Fibroblast of skin of abdomen (primary cell): Measurements from ENCODE around the gene RPS6KA2.
A peak's percentile ranks its signal among the peaks of the same experiment; 100 is the strongest.

Source experiments
- DNase-seq: peaks from one replicate; pipeline ENCODE4 v3.0.0-alpha.2; 2013

The RPS6KA2 gene

GRCh38 chr6:166498661-166499349, 128.2 kb downstream of the RPS6KA2 start:
- DNase-seq: no peak

GRCh38 chr6:166498228-166498627, 128.8 kb downstream of the RPS6KA2 start:
- no peak for DNase-seq

GRCh38 chr6:166497087-166497899, 129.8 kb downstream of the RPS6KA2 start:
- DNase-seq: no peak

GRCh38 chr6:166496460-166496859, 130.6 kb downstream of the RPS6KA2 start:
- no peak for DNase-seq

GRCh38 chr6:166495487-166496314, 131.3 kb downstream of the RPS6KA2 start:
- no peak for DNase-seq

GRCh38 chr6:166494757-166495486, 132.1 kb downstream of the RPS6KA2 start:
- no peak for DNase-seq

DNA sequence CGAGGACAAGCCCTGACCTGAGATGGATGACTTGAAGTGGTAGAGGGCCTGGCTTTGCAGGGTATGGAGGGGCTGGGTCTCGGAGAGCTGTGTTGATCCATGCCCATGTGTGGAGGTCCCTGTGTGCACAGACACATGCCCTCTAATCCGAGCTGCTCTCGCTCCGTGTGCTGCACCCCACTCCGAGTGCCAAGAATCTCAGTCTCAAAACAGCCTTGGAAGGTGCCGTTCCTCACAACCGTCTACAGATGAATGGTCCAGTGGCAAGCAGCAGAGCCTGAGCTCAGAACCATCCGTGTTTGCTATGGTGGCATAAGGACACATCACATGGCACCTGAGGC, 133.0 kb downstream of the RPS6KA2 start:
- DNase-seq: no peak

DNA sequence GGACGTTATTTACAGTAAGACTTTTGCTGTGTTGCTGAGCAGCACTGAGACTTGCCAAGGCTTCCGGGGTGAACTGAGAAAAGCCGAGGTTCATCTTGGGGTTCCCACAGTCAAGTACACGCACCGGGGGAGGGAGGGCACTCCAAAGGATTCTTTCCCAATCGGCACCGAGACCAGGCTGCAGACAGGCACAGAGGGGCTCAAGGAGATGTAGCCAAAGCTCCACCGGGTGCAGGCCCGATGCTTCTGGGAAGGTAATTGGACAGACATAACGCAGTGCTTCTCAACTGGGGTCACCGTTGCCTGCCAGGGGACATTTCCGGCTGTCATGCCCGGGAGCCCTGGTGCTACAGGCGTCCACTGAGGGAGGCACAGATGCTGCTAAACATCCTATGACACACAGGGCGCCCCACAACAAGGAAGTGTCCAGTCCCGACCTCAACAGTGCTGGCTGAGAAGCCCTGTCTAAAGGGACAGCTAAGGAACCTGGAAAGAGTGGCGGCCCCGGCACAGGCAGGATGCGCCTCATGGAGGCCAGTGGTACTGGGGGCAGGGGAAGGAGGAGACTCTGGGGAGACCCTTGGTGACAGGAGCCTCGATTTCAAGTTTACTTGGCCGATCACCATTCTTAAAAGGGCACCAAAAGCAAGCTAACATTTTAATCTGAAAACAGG, 133.5 kb downstream of the RPS6KA2 start:
- DNase-seq: no peak

DNA sequence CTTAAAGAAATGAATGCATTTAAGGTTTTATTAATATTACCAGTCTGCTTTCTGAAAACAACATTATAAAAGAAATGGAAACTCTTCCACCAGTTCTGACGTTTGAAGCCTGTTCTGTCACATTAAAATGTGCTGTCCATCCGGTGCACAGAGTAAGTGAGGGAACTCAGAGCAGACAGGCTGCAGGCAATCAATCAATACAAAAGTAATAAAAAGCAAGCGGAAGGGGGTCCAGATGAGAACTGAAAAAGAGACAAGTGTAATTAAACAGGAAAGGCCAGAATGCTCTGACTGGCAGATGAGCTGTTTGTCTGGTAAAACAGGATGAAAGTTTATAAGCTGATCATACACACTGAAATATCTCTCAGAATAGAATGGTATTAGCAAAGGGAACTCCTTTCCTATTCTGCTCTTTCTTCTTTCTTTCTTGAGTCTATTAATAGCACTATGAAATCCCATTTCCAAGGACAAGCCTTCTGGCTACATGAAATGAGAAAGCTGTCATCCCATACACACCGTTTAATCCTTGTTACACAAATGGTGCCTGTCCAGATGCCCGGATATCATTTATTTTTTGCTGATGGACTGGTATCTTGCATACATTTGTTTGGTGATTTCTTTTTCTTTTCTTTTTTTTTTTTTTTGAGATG, 134.8 kb downstream of the RPS6KA2 start:
- no peak for DNase-seq

GRCh38 chr6:166490671-166491500, 136.2 kb downstream of the RPS6KA2 start:
- peak; percentile 22 for DNase-seq

- no peak for DNase-seq
Observed at GRCh38 chr6:166489301-166490155, 137.5 kb downstream of the RPS6KA2 start.

- no peak for DNase-seq
Observed at GRCh38 chr6:166488701-166489100, 138.3 kb downstream of the RPS6KA2 start.

DNA sequence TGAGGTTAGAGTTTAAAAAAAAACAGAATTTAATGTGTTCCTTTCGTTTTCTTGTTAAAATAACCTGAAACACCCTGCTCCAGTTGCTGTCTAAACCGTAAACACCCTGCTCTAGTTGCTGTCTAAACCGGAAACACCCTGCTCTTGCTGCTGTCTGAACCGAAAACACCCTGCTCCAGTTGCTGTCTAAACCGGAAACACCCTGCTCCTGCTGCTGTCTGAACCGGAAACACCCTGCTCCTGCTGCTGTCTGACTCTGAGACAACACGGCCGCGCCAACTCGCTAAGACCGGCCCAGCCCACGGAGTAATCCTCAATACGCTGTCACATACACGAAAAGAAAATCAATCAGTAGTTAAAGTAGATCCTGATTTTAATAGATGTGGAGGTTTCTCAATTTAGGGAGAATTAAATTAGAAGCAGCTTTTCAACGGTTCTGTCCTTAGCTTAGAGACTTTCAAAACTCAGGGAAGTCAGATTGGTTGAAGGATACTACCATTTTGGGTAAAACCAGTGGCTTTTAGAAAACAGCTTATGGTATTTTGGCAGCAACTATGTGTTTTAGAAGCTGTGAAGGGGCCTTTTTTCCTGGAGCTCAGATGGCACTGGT, 138.9 kb downstream of the RPS6KA2 start:
- peak; percentile 49 for DNase-seq

DNA sequence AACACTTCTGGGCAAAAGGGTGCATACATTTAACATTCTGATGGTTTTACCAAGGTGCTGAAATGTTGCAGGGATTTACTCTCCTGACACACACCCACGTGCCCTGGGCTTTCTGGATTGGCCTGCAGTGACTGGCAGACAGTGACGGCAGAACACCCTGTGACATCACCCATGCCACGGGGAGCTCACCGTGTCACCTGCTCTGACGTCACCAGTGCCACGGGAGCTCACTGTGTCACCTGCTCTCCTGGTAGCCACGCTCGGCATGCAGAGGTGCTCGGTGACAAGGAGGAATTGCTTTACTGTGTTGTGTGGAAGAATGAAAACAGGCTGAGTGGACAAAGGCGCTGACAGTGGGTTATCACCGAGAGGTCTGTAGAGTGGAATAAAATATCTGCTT, 139.9 kb downstream of the RPS6KA2 start:
- DNase-seq: no peak

DNA sequence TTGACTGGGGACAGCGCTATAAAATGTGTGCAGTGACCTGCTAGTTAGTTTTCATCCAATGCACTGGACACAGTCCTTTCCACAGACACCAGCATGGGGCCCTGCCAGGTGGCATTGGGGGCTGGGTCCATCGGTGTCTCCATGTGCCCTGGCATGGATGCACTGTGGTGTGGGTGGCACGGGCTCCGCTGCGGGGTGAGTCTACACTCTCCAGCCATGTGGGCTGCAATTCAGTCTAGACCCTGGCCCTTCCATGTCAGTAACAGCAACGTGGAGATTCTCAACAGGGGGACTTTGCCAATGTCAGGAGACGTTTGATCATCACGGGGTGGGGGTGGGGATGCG, 140.5 kb downstream of the RPS6KA2 start:
- DNase-seq: no peak

DNA sequence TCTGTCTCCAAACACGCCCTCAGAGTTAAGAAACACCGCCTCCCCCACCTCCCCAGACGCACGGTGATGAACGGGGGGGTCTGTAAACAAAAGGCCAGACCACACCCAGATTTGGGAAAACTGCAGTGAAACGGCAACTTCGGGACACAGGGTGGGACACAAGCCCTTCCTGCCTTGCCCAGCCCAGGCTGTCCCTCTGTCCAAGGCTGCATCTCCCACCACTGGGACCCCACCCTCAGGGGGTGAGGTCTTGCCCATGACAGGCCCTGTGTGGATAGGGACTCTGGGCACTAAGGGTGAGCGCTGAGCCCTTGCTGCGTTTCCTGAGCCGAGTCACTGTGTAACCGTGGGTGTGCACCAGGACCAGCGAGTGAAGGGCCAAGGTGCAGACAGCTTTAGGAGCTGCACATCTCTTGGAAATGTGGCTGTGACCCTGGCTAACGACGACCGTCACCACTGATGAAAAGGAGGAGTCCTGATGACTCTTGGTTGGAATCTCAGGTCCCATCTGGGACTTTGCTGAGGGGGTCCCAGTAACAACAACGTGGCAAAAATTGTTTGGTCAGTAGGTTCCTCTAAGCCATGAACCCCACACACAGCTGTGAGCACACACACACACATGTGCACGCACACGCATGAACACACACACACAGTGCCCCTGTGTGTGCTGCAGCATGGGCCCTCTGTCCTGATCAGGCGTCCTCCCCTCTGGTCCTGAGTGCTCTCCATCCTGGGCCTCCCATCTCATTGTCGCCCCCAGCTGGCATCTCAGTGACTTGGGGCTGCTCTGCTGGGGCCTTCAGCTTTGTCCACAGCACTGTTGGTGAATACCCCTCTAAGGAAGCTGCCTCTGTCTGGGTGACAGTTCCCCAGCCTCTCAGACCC, 141.2 kb downstream of the RPS6KA2 start:
- DNase-seq: no peak

DNA sequence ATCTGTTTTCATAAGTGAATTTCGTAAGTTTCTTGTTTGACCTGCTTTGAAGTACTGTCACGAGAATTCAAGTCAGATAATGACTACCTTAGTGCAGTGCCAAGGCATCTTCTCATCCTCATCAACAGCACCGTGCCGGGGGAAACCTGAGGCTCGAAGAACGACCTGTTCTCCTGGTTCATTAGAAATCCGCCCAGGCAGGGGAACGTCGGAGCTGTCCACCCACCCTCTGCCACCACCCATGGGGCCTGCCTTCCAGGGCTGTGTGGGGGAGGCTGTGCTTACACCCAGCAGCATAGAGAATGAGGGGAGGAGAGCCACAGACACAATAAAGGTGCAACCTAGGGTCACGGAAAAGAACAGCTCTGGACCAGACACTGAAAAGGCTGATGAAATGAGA, 142.2 kb downstream of the RPS6KA2 start:
- no peak for DNase-seq

GRCh38 chr6:166483573-166484250, 143.3 kb downstream of the RPS6KA2 start:
- no peak for DNase-seq
